Right hindlimb (tissue), 1 donor: ENCODE data around the gene ANKRD1.

ENCODE experiments used
- DNase-seq: peaks from one replicate; pipeline ENCODE4 v3.0.0-alpha.2; 2018

ANKRD1 gene

DNA sequence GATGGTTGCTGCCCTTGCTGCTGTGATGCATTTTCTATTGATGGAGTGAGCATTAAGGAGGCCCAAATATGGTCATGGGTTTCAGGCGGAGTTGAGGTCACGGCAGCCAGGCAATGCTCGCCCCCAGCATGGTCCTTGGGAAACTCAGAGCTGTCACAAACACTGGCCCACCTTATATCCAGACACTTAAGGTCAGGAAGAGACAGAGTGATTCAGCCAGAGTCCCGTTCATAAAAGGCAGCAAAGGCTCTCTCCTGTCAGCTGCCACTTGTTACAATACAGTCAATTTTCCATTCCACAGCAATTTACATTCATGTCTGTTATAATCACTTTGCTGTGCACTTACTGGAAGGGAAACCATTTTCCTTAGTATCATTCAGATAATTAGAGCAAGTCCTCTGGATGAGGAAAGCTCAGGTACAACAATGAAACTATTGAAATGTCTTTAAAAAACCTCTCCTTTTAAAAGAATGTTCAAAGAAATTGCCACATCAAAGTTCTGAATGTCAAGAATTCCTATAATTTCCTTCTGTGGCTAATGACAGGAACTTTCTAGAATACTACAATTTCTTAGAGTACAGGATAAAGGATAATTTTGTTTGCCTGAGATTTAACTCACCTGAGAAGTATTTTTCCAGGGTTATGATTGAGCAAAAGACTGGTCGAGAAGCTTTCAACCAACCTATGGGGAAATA, 14.8 kb upstream of the ANKRD1 start:
- DNase-seq, result no peak

DNA sequence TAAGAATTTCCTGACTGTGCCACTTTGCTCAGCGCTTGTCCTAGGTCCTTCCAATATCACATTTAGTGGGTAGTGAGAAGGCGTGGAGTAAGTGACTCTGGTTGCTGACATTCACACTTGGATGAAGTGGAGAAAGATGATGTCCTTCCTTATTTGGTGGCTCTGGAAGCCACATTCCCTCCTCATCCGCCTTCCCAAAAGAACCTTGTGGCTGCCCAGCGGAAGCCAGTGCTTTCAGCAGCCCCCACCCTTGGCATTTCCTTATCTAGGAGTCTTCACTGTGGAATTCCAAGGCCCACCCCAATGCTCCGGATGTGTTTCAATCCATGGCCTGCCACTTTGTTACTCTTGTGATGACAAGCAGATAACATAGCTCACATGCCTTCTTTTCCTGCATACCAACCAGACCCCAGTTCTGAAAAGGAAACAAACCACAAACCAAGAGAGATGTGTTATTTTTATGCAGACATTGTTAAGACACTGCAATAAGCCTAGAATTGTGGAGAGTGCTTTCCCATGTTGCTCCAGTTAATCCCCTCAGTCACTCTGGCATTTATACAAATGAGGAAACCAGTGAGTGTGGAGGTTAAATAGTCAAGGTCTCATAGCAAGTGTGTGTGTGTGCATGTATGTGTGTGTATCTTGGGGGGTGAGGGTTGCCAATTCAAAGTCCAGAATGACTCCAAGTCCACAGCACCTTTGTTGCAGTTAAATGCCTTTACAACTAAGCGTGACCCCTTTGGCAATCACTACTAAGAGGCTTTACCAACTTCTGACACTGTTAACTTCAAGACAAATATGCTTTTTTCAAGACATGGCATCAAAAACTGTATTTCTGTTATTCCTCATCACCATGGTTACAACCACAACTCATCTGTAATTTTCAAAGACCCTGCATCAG, 10.3 kb upstream of the ANKRD1 start:
- DNase-seq, result peak; percentile 55

DNA sequence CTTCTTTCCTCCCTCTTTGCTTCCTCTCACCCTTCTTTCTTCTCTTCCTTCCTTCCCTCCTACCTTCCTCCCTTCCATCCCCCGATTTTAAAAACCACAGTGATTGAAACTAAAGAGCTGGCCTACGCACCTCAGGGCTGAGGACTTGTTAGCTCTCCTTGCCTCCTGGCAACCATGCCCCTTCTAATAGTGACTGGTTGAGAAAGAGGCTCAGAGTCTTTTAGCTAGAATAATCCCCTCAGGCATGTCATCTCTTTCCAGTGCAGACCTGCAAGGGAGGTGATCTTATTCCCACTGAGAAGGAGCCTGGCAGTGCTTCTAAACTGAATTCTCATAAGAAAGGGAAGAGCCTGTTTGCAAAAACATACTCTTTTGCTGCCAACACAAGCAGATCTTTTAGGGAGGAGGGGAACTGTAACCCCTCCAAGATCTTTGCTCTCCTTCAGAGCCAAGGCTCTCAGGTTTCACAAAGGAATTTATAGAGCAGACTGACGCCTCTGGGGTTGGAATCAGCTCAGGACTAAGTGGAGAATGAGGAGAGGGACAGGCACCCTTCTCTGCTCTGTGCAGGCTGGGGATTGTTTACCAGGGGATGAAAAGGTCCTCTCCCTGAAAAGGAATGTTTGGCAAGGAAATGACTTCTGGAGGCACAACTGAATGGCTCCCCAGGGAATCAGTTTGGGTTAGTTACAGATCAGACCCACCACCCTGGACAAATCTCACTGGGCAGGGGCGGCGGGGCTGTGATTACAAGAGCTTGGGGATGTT, 9.4 kb upstream of the ANKRD1 start:
- DNase-seq, result peak; percentile 64

DNA sequence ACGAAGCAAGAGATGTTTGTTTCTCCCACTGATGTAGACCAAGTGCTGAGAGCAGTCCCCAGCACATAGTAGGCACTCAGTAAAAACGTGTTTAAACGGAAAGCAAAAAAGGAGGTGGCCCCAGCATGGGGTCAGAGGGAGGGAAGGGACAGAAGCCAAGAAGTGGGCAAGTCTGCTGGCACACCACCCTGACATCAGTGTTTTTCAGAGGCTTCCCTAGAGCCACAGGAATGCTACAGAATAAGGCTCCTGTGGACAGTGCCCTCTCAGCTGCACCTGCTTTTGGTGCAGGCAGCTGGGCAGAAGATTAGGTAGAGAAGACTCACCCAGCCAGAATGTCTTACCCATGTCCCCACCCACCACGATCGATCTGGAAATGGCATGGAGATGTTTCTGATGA, 8.3 kb upstream of the ANKRD1 start:
- no peak for DNase-seq

DNA sequence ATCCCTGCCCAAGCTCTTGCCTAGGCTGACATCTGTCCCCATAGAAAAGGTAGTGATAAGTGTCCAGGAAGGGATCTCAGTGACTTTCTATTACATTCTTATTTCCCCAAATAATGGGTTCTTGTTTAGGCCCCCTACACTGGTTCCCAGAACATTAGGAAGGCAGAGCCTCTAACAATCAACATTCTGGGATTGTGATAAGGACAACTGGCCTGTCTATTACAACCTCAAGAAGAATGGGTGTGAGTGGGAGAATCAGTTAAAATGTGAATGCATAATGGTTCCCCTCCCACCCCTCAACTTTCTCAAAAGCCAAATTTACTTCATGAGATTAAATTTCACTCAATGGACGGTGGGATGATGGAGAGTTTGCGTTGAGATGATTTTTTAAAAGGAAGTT, 6.4 kb upstream of the ANKRD1 start:
- DNase-seq, result no peak

DNA sequence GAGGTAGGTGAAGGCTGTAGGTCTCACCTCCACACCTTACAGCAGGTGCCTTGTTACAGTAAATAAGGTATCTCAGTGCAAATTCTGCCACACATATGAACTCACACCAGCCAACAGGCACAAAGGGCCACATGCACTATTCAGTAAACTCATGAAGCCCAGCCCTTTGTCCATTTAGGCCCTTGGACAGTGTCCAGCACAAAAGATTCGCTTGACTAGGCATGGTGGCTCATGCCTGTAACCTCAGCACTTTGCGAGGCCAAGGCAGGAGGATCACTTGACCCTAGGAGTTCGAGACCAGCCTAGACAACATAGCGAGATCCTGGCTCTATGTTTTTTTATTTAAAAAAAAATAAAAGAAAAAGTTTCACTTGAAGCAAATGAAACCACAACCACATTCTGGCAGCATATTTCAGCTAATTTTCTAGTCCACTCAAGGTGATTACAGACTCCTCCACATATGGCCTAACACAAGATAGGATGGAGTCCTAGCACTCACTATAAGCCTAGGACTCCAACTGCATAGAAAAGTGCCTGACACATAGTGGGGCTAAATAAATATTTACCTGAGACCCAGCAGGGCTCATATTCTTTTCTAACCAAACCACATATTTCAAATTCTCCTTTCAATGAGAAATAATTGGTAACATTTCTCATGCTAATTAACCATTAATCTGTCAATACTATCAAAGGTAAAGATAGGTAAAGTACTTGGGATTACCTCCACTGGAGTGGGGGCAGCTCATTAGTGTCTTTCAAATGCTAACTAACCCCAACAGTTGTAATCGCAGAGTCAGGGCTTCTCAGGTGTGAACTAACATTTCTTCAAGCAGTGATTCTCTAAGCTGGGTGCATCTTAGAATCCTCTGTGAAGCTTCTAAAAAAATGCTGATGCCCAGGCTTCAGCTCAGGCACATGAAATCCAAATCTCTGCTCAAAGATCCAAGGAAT, 4.5 kb upstream of the ANKRD1 start:
- DNase-seq, result no peak

DNA sequence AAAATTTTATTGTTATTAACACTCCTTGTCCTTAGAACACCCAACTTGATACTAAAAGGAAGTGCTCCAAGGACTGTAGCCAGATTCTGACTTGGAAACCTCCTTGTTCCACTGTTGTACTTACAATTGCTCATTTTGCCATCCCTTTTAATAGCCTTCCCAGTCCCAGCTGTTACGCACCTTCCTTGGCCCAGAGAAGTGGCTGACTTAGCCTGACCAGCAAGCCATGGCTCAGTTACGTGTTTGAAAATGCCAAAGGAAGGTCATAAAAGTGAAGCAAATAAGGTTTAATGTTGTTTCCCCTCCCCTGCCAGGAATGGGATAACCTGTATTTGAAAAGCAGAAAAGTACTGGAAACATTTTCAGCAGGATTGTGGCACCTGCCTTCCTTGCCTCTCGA, 3.7 kb upstream of the ANKRD1 start:
- no peak for DNase-seq

DNA sequence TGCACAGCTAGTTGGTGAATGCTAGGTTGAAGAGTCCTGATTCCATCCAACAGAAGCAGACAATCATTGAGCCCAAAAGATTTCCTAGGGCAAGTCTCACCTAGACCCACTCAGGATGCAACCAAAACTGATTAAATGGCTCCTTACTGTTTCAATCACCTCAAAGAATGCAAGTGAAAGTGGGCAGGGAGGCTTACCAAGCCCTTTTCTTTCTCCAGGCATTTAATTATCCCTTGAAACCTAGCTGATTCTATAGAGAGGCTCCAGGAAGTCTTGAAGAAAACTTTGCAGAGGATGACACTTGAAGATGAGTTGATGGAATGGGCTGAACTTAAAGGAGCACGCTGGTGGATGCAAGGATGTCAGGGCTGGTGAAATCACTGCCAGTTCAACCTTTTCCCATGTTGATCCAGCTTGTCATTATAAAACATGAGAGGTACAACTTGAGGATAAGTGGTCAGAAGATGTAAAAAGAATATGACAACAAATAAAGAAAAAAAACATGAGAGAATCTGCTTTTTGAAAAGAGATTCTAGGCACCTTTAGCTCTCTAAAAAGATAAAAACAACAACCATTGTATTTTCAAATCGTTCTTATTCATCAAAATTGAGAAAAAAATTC, 2.3 kb upstream of the ANKRD1 start:
- no peak for DNase-seq

DNA sequence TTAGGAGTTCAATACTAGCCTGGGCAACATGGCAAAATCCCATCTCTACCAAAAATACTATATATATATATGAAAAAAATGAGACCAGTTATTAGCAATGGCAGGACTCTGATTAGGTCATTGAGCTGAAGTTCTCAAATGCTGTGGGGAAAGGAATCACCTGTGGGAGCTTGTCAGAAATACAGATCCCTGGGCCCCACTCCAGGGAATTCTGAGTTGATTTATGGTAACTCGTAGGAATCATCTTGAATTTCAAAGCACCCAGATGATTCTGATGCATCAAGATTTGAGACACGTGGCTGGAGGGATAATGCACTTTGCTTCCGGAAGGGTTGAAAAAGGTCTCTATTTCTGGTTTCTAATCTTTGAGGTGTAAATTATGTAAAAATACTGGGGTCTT, 1.0 kb upstream of the ANKRD1 start:
- DNase-seq, result no peak

DNA sequence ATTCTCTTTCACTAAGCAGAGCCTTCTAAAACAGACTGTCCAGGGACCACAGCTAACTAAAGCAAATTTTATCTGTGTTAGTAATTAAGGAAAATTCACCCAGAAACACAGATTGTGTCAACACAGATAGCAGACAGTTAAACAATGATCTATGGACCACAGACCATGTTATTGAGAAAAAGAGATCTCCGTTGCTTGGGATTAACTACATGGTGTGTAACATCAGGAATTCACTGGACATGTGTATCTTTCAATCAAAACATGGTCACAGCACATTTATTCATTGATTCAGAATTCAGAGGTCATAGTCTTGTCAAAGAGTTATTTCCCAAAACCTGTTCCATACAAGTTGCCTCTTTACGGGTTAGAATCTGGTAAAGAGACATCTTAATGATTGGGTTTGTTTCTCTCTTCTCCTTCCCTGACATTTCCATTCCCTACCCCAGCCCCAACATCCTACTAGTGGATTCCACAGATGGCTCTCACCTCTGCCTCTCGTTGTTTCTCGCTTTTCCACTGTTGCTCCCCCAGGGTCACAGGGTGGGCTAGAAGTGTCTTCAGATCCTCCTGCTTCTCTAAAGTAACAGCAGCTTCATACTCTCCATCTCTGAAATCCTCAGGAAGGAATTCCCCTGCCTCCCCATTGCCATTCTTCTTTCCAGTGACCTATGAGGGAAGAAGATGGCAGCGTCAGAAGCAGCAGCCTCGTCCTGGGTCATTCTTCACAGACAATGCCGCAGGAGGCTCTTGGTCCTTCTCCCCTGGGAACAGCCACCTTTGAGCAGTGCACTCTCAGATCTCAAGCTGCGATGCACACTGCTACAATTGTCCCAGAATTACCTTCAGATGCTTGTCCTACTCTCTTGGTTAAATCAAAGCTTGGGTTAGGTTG, 958 bp downstream of the ANKRD1 start:
- DNase-seq, result no peak

DNA sequence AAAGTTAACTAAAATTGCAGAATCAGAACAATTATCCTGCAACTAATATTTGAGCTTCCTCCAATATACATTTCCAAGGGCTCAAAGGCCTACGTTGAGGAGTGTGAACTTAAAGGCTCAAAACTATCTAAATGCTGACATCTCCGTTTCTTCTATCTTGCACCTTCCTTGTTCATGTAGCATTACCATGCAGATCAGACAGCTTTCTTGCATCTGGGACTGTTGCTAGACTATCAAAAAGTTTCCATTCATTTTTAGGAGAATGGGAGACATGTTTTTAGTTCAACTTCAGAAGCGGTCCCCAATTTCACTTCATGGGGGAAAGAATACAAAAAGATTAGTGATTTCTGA, 2.9 kb downstream of the ANKRD1 start:
- DNase-seq, result no peak

DNA sequence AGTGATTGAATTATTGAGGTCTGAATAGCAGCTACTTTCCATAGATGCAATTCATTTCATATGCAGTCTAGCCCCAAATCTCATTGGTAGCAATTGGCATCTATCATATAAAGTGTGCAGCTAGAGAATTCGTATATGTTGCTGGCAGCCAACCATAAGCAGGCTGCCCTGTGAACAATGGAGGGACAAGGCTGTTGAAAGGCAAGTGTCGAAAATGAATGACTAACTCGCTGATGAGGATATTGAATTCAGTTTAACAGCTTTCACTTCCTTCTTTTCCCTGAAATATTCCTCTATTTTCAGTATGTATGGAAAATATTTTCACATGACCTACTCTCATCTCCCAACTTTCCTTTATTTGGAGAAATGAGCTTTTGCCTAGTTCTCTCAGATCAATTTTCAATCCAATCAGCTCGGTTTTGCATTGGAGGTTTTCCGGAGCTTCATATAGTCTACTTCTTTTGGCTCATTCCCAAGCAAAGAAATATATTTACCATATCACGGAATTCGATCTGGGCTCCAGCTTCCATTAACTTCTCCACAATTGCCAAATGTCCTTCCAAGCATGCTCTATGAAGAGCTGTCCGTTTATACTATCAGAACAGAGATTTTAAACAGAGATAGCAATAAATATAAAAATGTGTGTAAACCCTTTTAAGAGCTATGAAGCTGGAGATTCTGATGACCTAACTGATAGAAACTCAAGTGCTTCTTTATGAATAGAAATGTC, 3.5 kb downstream of the ANKRD1 start:
- no peak for DNase-seq

DNA sequence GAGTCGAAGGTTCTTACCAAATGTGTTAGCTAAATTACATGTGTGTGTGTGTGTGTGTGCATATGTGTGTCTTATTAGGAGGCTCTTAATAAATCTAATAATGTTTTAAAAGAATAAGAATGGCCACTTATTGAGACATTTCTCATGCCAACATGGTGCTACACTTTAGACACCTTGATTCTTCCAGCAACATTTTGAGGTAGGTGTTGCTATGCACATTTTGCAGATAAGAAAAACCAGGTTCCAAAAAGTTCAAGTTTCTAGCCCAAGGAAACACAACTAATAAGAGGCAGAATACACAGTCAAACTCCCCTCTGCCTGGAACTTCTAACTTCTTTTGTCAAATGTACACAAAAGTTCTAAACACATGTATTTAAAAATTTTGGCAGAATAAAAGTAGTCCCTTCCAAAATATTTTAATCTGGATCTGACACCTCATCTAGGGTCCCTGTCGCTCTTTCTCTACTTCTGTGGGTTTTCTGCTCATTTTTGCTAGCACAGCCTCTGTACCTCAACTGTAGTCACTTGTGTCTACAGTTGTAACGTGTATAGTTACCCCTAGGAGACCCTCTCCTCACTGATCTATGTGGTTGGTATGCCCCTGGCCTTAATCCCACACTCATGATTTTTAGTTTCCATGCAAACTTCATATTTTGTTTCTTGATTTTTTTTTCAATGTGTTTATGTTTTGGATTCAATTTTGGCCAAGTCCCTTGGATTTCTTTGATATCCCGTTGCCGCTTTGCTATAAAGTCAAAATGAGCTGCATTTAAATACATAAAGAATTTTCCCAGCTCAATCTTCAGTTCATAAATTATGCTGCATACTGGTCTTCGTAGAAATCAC, 4.3 kb downstream of the ANKRD1 start:
- DNase-seq, result no peak

DNA sequence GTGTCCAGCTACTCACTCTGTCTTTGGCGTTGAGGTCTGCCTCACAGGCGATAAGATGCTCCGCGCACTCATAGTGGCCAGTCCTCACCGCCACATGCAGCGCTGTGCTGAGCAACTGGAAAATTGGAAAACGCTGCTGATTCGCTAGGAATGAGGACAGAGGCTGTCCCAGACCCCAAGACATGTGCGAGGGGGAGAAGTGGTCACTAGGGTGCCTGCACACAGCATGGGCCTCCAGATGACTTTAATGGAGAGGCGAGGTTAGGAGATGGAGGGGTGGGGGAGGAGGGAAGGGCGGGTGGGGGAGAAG, 5.2 kb downstream of the ANKRD1 start:
- no peak for DNase-seq

DNA sequence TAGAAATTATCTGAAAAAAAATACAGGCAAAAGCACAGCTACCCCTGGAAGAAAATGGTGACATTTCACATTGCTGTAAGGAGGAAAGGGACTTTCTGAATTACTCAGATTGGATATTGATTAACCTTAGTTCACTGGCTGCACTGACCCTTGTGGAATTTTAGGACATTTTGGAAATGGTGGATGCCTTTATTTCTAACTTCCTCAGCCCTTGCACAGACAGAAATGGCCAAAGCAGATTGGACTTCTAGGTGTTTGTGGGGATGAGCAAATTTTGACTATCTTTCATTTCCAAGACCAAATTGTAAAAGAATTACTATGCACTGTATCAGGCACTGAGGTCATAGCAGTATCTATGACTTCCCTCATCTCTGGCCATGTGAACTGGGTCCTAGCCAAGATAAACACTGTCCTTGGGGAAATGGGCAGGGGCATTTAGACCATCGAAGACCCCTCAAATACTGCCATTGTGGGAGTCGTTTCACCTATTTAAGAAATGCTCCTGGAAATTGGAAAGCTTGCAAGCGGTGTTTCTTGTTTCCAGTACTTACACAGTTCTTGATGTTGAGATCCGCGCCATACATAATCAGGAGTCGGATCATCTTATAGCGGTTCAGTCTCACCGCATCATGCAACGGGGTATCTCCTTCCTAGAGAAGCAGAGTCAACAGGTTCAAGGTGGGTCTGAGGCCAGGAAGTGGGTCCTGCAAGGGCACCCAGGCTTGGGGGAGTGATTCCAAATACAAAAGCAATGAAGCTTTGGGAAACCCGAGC, 5.7 kb downstream of the ANKRD1 start:
- DNase-seq, result no peak

DNA sequence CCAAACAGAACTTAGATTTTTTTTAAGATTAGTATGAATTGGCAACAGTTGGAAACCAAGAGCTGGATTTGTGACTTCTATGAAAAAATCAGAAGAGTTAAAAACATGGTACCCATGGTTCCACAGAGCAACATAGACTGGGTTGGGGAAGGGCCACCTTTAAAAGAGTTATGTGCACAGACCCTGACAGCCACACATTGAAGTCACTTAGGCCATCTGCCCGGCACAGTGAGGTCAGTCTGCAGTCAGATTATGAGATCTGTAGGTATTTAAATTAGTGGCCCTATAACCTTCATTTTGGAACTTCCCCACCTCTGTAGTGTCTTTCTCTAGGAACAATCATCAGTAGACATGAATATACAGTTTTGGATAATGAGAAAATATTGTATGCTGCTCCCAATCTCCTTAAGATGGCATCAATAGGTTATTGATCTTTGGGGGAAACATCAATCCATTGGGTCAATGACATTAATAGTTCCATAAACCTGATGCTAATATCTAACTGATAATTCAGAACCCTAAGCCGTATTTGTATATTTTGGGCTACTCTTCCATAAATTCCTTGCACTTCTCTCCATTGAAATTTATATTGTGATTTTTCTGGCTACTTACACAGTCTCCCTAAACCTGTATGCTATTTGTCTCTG, 7.0 kb downstream of the ANKRD1 start:
- DNase-seq, result no peak

DNA sequence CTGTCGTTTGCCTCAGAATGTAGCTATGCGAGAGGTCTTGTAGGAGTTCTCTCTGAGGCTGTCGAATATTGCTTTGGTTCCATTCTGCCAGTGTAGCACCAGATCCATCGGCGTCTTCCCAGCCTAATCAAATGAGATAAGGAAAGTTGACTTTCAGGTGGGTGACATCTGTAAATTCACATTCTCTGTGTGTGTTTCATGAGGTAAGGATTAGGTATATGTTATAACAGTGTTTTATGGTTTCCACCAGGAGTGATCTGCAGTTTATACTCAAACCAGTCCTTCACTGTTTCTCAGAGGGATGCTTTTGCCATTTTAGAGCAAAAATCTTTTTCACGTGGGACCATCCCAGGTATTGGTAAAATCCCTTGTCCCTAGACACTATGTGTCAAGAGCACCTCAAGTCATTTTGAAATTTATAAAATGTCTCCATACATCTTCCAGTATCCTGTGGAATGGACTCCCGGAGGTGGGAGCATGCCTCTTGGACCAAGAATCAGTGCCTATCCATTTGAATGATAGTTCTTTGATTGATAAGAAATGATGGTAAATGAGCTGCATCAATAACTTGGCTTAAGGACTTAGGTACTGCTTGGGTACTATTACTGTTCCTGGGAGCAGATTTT, 7.9 kb downstream of the ANKRD1 start:
- no peak for DNase-seq

DNA sequence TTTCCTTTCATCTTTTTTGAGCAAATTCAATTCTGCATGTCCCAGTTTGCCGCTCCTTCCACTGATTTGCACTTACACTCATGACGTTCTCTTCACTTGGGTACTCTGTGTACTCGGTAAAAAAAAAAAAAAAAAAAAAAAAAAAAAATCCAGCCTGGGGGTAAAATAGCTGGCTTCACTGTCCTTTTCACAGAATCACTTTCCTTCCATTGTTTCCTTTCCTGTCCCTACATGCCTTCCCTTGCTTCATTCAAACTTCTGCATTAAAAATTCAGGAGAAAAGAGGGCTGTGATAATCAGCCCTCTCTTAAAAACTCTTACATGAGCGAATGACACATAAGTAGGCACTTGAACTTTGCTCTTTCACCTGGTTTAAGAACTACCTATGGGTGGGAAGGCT, 8.7 kb downstream of the ANKRD1 start:
- no peak for DNase-seq
